Measurements from ENCODE around the gene SEMA4F. TPM values are rescaled to one million over a fixed set of nuclear protein-coding genes. Genes with fewer than 3 reads are reported as not detected.
A peak's percentile ranks its signal among the peaks of the same experiment; 100 is the strongest.

SEMA4F gene
- total and polyA plus RNA-seq, 2 donors (not counting 1 experiment from before 2014, with no cell fraction given) = 5.9 to 9.4 TPM

DNA sequence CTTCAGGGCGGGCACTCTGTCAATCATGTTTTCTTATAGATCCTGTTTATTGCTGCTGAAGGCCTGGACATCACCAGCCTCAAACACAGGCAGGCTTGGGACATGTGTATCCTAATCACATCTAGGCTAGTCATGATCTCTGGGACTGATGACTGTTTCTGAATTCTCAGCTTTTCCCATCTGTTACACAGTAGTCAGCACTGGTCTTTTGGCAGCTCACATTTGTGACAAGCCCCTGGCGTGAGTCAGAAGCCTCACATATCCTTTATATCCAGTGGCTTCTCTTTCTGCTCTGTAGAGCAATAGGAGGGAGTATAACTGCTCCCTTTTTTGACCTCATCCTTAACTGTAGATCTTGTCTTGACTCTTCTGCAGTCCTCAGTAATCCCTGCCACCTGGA lies 4.5 kb downstream of the SEMA4F start:
- no peaks in the 10 kb centered on the region for H4K20me1 ChIP-seq (ENCODE audit: control insufficient read depth, extremely low read depth, insufficient read depth, low read length)
- TF ChIP-seq, protein P1, sequence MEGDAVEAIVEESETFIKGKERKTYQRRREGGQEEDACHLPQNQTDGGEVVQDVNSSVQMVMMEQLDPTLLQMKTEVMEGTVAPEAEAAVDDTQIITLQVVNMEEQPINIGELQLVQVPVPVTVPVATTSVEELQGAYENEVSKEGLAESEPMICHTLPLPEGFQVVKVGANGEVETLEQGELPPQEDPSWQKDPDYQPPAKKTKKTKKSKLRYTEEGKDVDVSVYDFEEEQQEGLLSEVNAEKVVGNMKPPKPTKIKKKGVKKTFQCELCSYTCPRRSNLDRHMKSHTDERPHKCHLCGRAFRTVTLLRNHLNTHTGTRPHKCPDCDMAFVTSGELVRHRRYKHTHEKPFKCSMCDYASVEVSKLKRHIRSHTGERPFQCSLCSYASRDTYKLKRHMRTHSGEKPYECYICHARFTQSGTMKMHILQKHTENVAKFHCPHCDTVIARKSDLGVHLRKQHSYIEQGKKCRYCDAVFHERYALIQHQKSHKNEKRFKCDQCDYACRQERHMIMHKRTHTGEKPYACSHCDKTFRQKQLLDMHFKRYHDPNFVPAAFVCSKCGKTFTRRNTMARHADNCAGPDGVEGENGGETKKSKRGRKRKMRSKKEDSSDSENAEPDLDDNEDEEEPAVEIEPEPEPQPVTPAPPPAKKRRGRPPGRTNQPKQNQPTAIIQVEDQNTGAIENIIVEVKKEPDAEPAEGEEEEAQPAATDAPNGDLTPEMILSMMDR (conservative IDR thresholded peaks at IDR 0.05 in 1 of 2, IDR thresholded peaks at IDR 0.05 in 1 of 2; ENCODE audit: low read depth in 1 of 2, low read length in 2 of 2) = no peak
- no peak for TF ChIP-seq EZH2 (IDR thresholded peaks at IDR 0.05; ENCODE audit: low read length, missing control alignments)
- no peaks in the 10 kb centered on the region for H3K4me1 ChIP-seq (ENCODE audit: control insufficient read depth, extremely low read depth, insufficient read depth, low read length)
- no peaks in the 10 kb centered on the region for H3K79me2 ChIP-seq (ENCODE audit: control insufficient read depth, insufficient read depth, low read length)
- H3K9ac ChIP-seq (ENCODE audit: insufficient read depth, low read length) = no peak overlapping the region
- no peak overlapping the region for H2AFZ ChIP-seq (ENCODE audit: low read length)
- no peaks in the 10 kb centered on the region for H3K27me3 ChIP-seq (ENCODE audit: control insufficient read depth, insufficient read depth, low read length)
- H3K27ac ChIP-seq (ENCODE audit: insufficient read depth, low read length) = no peak overlapping the region
- H3K36me3 ChIP-seq (ENCODE audit: control insufficient read depth, insufficient read depth, low read length) = no peaks in the 10 kb centered on the region
- DNase-seq (ENCODE audit: low read depth in 2 of 2) = peak; percentile 30 to 86
- no peak overlapping the region for H3K4me2 ChIP-seq (ENCODE audit: extremely low read depth, insufficient read depth, low read length)
- no peak overlapping the region for H3K4me3 ChIP-seq (replicated peaks in 1 of 4; ENCODE audit: control extremely low read depth in 1 of 4, insufficient read depth in 1 of 4, low read depth in 3 of 4, low read length in 4 of 4)
- H3K9me3 ChIP-seq (ENCODE audit: control insufficient read depth, insufficient read depth, low read depth, low read length) = no peaks in the 10 kb centered on the region

DNA sequence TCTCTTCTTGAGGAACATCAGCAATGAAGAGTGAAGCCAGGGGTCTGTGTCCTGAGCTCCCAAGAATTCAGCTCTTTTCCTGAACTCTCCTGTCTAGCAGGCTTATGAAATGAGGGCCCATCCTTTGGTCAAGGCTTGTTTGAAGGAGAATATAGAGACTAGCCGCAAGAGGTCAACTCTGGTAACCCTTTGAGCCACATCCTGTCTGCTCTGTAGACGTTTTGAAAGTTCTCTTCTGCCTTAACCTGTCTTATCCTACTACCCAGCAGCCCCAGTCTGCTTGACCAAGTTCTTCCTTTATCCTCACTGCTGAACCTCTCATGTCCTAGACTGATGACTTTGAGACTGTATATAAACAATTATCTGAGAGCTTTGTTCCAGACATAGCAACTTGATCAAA lies 5.4 kb downstream of the SEMA4F start:
- H3K9me3 ChIP-seq (ENCODE audit: control insufficient read depth, insufficient read depth, low read depth, low read length) = no peaks in the 10 kb centered on the region
- no peak overlapping the region for H3K27ac ChIP-seq (ENCODE audit: insufficient read depth, low read length)
- H2AFZ ChIP-seq (ENCODE audit: low read length) = no peak overlapping the region
- H3K79me2 ChIP-seq (ENCODE audit: control insufficient read depth, insufficient read depth, low read length) = no peaks in the 10 kb centered on the region
- H3K4me1 ChIP-seq (ENCODE audit: control insufficient read depth, extremely low read depth, insufficient read depth, low read length) = no peaks in the 10 kb centered on the region
- H3K36me3 ChIP-seq (ENCODE audit: control insufficient read depth, insufficient read depth, low read length) = no peaks in the 10 kb centered on the region
- H3K9ac ChIP-seq (ENCODE audit: insufficient read depth, low read length) = no peak overlapping the region
- H4K20me1 ChIP-seq (ENCODE audit: control insufficient read depth, extremely low read depth, insufficient read depth, low read length) = no peaks in the 10 kb centered on the region
- no peak for DNase-seq (ENCODE audit: low read depth in 2 of 2)
- TF ChIP-seq EZH2 (IDR thresholded peaks at IDR 0.05; ENCODE audit: low read length, missing control alignments) = no peak
- TF ChIP-seq, protein P1 (conservative IDR thresholded peaks at IDR 0.05 in 1 of 2, IDR thresholded peaks at IDR 0.05 in 1 of 2; ENCODE audit: low read depth in 1 of 2, low read length in 2 of 2) = no peak
- no peaks in the 10 kb centered on the region for H3K27me3 ChIP-seq (ENCODE audit: control insufficient read depth, insufficient read depth, low read length)
- H3K4me3 ChIP-seq (replicated peaks in 1 of 4; ENCODE audit: control extremely low read depth in 1 of 4, insufficient read depth in 1 of 4, low read depth in 3 of 4, low read length in 4 of 4) = no peak overlapping the region
- no peak overlapping the region for H3K4me2 ChIP-seq (ENCODE audit: extremely low read depth, insufficient read depth, low read length)

GRCh38 chr2:74668087-74668486 lies 14.0 kb downstream of the SEMA4F start:
- H3K9me3 ChIP-seq (ENCODE audit: control insufficient read depth, insufficient read depth, low read depth, low read length) = no peaks in the 10 kb centered on the region
- no peaks in the 10 kb centered on the region for H3K36me3 ChIP-seq (ENCODE audit: control insufficient read depth, insufficient read depth, low read length)
- no peaks in the 10 kb centered on the region for H3K27me3 ChIP-seq (ENCODE audit: control insufficient read depth, insufficient read depth, low read length)
- H3K79me2 ChIP-seq (ENCODE audit: control insufficient read depth, insufficient read depth, low read length) = no peaks in the 10 kb centered on the region
- no peak for DNase-seq (ENCODE audit: low read depth in 2 of 2)
- no peak overlapping the region for H3K4me2 ChIP-seq (ENCODE audit: extremely low read depth, insufficient read depth, low read length)
- H3K4me3 ChIP-seq (replicated peaks in 1 of 4; ENCODE audit: control extremely low read depth in 1 of 4, insufficient read depth in 1 of 4, low read depth in 3 of 4, low read length in 4 of 4) = no peak overlapping the region
- H4K20me1 ChIP-seq (ENCODE audit: control insufficient read depth, extremely low read depth, insufficient read depth, low read length) = no peaks in the 10 kb centered on the region
- H3K4me1 ChIP-seq (ENCODE audit: control insufficient read depth, extremely low read depth, insufficient read depth, low read length) = no peaks in the 10 kb centered on the region
- H2AFZ ChIP-seq (ENCODE audit: low read length) = no peak overlapping the region
- no peak for TF ChIP-seq EZH2 (IDR thresholded peaks at IDR 0.05; ENCODE audit: low read length, missing control alignments)
- TF ChIP-seq, protein P1 (conservative IDR thresholded peaks at IDR 0.05 in 1 of 2, IDR thresholded peaks at IDR 0.05 in 1 of 2; ENCODE audit: low read depth in 1 of 2, low read length in 2 of 2) = no peak
- no peak overlapping the region for H3K9ac ChIP-seq (ENCODE audit: insufficient read depth, low read length)
- no peak overlapping the region for H3K27ac ChIP-seq (ENCODE audit: insufficient read depth, low read length)

Measured in fibroblast of lung (primary cell).